HG02870 (cell line): ENCODE results near the gene ACOT11.
"Not testable (repeated sequence)": the region's sequence is repeated elsewhere in the genome, so short reads cannot be mapped to it uniquely, and the experiment has no call there.

ENCODE experiments used
- ATAC-seq: cut with Tn5 transposase; IDR thresholded peaks from one replicate; pipeline ENCODE4 v1.9.1; 2021; ENCODE audit warnings: mild to moderate bottlenecking, moderate library complexity; ENCODE audit not compliant: unreplicated experiment

The ACOT11 gene

DNA sequence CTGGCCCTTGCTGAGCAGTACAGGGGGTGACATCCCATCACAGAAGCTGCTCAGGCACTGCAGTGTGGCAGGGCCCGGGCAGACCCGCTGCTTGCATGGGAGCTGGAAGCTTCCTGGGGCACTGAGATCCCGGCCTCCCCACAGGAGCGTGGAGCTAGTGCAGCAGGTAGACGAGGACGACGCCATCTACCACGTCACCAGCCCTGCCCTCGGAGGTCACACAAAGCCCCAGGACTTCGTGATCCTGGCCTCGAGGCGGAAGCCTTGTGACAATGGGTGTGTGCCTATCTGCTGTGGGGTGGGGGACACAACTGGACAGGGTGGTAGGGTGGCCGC is 58.9 kb downstream of the ACOT11 start:
- ATAC-seq = no peak

DNA sequence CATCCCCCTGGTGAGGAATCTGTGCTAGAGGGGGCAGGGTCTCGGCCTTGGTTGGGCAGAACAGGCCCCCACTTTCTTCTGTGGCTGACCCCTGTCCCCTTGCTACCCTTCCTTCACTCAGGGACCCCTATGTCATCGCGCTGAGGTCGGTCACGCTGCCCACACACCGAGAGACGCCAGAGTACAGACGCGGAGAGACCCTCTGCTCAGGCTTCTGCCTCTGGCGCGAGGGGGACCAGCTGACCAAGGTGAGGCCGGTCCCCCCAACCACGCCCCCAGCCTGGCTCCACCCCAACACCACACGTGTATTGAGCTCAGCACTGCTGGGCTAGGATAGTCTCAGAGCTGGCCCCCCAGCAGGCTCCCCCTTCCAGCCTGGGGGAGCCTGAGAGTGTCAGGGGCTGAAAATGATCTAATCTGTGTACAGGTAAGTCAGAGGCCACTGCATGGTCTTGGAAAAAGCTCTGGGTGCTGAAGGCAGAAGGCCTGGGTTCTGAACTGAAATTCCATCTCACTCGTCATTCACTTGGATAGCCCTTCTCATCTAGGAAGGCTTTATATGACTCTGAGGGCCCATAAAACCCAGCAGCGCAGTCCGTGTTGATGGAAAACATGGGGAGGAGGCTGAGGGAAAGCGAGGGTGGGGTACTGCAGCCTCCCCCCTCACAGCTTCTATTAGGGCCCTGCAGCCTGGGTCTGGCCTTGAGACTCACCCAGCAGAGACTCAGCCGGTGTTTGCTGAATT is 60.0 kb downstream of the ACOT11 start:
- ATAC-seq = no peak

DNA sequence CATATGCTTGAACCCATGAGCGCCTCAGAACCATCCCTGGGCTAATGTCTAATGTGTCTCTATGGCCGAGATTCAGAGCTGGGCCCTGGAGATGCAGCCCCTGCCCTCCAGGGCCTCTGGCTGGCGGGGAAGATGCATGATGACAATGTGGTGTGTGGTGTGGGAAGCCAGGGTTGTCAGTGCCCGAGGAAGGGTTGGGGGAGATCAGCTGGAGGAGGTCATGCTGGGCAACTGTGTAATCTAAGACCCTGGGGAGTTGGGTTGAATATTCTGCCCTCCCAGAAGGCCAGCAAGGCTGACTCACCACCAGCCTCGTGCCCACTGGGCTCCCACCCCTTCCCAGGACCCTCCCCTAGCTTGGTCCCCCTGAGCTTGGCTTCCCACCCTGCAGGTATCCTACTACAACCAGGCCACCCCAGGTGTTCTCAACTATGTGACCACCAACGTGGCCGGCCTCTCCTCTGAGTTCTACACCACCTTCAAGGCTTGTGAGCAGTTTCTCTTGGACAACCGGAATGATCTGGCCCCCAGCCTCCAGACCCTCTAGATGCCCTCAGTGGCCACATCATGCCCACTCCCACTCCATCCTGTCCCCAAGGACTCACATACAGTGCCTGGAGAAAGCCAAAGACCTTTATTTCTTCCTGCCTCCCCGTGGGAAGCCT is 60.7 kb downstream of the ACOT11 start:
- ATAC-seq = no peak

DNA sequence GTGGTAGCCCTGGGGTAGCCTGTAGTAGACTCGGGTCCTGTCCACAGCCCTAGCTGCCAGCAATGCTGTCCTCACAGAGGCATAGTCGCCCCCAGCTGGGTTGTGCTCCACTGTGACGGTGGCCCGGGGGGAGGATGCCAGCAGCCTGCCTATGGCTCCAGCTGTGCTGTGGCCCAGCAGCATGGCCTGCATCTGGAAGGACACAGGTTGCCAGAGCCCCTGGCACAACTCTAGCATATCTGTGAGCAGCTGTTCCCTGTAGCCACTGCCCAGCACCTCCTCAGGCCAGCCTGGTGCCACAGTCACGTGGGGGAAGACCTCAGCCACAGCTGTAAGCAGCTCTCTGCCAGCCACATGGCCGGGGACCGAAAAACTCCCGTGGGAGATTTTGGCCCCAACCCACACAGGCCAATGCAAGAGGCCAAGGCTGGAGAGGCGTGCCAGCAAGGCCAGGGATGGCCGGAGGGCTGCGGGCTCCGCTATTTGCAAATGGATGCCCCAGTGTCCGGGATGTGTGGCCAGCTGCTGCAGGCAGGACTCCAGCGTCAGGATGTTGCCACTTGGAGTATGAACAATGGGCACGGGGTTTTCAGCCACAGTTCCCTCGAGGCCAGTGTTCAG is 61.4 kb downstream of the ACOT11 start:
- no peak for ATAC-seq

DNA sequence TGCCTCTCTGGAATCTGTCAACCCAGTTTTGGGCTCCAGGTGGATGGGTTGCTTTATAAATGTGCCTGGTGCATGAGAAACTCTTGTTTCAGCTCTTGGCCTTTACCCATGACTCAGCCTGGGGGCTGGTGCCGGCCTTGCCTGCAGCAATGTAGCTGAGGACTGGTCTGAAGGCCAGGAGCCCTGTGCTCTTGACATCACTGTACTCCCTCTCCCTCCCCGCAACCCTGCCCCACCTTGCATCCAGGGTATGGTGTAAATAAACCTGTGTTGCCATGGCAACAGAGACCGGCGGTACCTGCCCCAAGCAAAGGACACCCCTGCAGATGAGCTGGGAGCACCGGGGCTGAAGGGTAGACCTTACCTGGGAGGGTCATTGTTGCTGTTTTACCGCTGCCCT is 62.0 kb downstream of the ACOT11 start:
- no peak for ATAC-seq

DNA sequence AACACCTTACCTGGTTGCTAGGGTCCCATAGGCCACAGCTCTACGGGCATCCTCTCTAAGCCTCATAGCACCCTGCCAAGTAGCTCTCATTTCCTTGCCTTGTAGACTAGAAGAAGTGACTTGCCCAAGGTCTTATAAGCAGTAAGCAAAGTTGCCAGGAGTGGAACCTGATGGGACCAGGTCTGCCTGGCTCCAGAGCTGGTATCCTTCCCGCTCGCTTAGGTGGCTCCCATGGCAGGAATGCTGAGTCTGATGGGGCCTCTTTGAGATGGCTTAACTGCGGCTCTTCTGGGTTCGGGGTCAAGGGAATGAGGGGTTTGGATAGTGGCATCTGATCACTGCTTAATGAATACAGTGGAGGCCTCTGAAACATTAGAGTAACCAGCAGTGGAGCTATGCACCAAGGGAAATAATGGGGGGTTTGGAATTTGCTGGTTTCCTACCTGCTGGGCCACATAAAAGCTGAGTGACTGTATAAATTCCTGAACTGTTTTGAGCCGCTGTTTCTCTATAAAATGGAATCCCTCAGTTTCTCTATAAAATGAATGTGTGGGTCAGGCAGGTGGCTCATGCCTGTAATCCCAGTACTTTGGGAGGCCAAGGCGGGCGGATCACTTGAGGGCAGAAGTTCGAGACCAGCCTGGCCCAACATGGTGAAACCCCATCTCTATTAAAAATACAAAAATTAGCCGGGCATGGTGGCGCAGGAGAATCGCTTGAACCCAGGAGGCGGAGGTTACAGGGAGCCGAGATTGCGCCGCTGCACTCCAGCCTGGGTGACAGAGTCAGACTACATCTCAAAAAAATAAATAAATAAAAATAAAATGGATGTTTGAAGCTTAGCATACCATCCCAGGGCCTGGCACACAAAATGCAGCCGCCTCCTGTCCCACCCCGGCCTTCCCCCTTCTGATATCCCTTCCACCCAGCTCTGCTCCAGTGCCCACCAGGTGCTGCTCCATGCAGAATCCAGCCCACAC is 62.9 kb downstream of the ACOT11 start:
- no peak for ATAC-seq

DNA sequence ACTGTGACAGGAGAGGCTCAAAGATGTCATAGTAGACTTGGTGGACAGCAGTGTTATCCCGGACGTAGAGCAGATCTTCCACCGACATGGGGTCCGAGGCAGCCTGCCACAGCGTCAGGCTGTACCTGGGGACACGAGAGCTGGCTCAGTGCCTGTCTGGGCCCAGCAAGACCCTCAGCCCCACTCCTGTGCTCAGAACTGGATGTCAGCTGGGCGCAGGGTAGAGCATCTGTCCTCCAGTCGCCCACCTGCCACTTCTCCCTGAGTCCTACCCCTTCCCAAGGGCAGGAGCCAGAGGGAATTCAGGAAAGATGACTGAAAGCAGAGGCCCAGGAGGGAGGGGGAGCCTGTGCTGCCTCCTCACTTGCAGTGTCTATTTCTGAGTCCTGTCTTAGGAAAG is 63.6 kb downstream of the ACOT11 start:
- ATAC-seq = no peak

DNA sequence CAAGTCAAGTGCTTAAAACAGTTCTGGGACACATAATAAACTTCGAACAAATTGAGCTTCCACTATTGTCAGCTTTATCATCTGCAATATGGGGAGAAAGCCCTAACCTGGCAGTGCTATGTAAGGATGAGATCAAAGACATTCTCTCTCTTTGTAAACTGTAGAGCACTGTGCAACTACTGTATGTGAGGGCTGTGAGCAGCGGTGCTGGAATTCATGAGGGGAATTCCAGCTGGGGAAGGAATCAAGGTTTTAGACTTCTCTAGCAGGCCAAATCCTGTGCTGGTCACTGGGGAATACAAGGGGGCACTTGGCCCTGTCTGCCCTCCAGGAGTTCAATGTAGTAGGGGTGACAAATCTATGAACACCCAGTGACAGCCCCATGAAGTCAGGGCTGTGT is 66.0 kb downstream of the ACOT11 start:
- ATAC-seq = no peak

DNA sequence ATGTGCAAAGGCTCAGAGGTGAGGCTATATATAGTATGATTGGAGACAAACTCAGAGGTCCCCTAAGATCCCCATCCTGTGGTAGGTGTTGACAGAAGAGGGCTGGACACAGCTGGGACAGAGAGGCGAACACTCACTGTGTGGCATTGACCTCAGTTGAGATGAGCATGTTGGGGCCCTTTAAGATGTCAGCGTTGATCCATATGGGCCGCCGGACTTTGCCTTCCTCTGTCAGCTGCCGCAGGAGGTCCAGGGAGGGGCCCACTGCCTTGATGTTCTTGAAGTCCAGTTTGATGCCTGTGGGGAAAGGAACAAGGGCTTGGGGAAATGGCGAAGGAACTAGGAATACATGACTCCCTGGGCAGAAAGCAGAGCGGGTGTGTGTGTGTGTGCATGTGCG is 66.5 kb downstream of the ACOT11 start:
- no peak for ATAC-seq

DNA sequence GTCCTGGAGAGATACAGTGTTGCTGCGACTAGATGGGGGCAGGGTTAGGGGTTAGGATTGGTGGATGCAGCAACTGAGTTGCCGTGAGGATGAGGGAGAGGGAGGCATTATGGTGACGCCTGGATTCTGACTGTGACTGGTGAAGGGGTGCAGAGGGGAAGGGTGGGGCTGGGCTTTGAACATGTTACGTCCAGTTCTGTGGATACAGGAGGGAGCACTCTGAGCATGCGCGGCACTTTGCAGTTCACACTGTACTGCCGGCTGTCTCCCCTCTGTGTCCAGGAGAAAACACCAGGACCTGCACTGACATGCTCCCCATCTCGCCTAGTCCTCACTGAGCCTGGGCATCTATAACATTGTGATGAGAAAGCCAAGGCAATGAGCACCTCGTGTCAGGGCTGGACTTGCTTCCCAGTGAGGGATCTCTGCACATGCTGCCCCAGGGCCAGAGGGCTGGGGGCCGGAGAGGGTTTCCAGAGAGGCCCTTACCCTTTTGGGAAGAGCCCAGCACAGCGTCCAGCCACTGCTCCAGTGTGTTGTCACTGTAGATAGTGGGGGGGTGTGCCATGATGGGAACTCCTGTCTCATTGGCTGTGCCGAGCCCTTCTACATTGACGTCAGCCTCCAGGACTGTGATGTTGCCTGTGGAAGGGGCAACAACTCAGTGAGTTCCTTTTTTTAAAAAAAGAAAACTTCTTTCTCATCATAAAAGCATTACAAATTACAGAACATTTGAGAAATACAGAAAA is 67.7 kb downstream of the ACOT11 start:
- no peak for ATAC-seq

DNA sequence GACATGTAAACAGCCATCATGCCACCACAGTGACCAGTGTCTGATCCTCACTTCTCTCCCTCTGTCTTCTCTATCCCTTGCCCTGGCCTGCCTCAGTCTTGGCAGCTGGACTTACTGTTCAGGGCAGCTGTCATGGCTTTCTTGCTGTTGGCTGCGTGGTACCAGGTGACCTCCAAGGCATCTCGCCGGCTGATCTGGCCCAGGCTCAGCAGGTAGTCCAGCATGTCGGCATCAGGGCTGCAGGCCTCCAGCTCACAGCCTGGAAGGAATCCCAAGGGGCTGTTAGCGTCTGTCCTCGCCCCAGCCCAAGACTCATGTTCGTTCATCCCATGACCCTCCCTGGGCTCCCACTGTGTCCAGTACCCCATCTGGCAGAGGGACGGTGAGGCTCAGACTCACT is 71.7 kb downstream of the ACOT11 start:
- ATAC-seq = no peak

DNA sequence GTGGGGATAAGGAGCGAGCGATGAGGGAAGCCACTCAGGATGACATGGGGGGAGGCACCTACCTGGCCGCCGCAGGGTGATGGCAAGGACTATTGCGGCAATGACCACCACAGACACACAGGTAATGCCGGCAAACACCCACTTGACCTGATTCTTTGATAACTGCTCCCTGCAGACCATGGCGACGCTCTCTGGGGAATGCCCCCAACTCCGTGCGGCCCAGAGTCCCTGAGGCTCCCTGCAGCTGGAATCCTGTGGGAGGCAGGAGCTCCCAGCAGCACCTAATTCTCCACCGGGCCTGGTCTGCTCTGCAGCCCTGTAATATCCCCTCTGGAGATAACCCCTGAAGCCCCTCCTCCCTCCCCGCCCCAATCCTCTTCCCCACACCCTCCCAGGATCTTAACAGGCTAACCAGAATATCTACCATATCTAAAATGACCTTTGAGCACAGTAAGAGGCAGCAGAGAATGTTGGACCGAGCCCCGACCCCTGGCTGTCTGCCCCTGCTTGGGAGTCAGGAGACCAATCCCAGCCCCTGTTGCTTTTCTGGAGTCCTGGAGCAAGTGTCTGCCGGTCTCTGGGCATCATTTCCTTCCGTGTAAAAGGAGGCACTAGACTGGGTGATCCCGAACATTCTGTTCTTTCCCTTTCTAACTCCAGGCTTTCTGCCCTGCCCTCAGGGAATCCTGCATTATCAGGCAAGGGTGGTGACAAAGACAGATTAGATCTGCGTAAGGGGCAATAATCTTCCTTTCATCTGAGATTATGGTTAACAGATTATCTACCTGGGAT is 75.4 kb downstream of the ACOT11 start, which contains the start of gene FAM151A:
FAM151A (minus strand) TSS at position 310 of the 792 bp plus-strand sequence; CDS start at position 180, 130 bp downstream.
- no peak for ATAC-seq

DNA sequence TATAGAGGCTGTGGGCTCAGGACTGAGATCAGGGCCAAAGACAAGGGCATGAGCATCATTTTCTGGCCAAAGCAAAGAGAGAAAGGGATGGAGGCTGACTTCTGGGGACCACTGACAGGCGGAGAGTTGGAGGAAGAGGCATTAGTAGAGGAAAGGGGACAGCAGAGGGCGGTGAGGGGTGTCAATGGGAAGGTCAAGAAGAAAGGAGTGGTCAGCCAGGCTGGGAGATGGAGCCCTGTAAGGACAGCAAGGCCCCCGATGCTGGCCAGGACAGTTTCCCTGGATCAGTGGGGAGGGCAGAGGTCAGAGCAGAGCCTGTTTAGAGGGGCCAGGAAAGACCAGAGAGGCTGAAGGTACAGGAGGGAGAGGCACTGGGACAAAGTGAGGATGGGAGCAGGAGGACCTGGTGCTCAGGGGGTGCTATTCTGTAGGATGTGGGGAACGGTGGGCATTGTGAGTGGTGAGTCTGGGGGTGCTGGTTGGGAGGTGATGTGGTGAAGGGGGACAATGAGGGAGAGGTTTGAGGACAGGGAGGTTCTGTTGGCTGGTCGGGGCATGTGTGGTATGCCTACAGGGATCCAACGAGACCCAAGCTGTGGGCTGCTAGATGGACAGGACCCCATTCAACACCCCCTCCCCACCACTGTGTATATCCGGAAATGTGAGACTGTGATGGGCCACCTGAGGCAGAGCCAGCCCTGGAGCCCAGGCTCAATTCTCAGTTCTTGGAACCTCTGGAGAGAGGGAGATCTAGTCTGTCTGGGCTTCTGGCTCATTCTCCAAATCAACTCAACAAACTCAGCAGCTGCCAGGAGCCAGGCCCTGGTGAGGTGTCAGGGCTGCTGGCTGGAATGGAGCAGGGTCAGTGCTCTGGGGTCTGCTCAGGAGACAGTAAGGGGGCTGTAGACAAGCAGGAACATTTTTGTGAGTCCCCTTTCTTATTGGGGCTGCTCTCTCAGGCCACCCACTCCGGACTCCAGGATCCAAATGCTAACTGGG is 76.7 kb downstream of the ACOT11 start:
- no peak for ATAC-seq

DNA sequence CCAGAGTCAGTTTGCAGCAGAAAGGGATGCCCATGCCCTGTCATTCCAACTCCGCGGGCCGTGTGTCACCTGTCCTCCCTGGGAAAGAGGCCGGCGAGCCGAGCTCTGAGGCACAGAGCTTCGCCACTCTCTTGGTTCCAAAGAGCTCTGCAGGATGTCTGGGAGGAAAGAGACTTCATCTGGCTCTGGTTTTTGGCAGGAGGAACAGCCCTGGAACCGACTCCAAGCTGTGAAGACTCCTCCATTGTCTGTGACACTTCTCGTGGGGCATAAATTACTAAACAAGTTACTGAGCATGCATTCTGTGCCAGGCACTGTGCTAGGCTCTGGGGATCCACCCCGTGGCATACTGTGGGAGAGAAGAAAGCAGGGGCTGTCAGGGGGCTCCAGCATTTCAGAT is 79.2 kb downstream of the ACOT11 start:
- ATAC-seq = no peak

DNA sequence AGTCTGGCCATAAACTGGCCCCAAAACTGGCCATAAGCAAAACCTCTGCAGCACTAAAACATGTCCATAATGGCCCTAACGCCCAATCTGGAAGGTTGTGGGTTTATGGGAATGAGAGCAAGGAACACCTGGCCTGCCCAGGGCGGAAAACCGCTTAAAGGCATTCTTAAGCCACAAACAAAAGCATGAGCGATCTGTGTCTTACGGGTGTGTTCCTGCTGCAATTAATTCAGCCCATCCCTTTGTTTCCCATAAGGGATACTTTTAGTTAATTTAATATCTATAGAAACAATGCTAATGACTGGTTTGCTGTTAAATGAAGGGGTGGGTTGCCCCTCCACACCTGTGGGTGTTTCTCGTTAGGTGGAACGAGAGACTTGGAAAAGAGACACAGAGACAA is 87.8 kb downstream of the ACOT11 start:
- not testable (repeated sequence) for ATAC-seq

DNA sequence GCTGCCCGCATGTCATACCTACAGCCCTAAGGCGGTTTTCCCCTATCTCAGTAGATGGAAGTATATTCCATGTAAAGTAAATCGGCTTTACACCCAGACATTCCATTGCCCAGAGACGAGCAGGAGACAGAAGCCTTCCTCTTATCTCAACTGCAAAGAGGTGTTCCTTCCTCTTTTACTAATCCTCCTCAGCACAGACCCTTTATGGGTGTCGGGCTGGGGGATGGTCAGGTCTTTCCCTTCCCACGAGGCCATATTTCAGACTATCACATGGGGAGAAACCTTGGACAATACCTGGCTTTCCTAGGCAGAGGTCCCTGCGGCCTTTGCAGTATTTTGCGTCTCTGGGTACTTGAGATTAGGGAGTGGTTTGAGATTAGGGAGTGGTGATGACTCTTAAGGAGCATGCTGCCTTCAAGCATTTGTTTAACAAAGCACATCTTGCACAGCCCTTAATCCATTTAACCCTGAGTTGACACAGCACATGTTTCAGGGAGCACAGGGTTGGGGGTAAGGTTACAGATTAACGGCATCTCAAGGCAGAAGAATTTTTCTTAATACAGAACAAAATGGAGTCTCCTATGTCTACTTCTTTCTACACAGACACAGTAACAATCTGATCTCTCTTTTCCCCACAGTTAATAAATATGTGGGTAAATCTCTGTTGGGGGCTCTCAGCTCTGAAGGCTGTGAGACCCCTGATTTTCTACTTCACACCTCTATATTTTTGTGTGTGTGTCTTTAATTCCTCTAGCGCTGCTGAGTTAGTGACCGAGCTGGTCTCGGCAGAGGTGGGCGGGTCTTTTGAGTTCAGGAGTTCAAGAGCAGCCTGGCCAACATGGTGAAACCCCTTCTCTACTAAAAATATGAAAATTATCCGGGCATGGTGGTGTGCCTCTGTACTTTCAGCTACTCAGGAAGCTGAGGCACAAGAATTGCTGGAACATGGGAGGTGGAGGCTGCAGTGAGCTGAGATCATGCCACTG is 88.7 kb downstream of the ACOT11 start:
- ATAC-seq = not testable (repeated sequence)

DNA sequence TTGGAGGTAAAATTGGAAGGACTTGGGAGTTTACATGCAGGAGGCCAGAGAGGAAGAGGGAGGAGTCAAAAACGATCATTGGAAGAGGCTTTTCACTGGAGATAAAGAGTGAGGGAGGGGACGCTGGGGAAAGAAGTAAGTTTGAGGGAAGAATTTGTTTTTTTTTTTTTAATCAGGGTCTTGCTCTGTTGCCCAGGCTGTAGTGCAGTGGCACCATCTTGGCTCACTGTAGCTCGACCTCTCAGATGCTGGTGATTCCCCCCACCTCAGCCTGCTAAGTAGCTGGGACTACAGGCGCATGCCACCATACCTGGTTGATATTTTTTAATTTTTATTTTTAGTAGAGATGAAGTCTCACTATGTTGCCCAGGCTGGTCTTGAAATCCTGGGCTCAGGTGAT is 92.3 kb downstream of the ACOT11 start:
- ATAC-seq = no peak
